Middle frontal gyrus (tissue), 1 donor: ENCODE measurements around the gene THEM4.

ENCODE experiments used
- DNase-seq: peaks from one replicate; pipeline ENCODE4 v3.0.0-alpha.2; 2015; ENCODE audit warnings: low spot score; ENCODE audit errors: extremely low spot score

THEM4 gene

GRCh38 chr1:151909167-151910149 lies at the start of gene THEM4:
TSS of gene THEM4 (minus strand) at chr1:151909511. CDS start at chr1:151909458, 53 bp downstream.
- peak; percentile 85 for DNase-seq

GRCh38 chr1:151958959-151959358 lies 49.6 kb upstream of the THEM4 start:
- no peak for DNase-seq

- no peak for DNase-seq
These were observed 47.7 kb upstream of the THEM4 start for GRCh38 chr1:151956957-151957497.

GRCh38 chr1:151953409-151954094 lies 44.2 kb upstream of the THEM4 start:
- no peak for DNase-seq

GRCh38 chr1:151952811-151953210 lies 43.5 kb upstream of the THEM4 start:
- DNase-seq: no peak

- no peak for DNase-seq
These were observed 40.3 kb upstream of the THEM4 start for GRCh38 chr1:151949371-151950193.

GRCh38 chr1:151948506-151948905 lies 39.2 kb upstream of the THEM4 start:
- no peak for DNase-seq

GRCh38 chr1:151947140-151947539 lies 37.8 kb upstream of the THEM4 start:
- DNase-seq: no peak

- no peak for DNase-seq
These were observed 36.7 kb upstream of the THEM4 start for GRCh38 chr1:151945725-151946722.

GRCh38 chr1:151944857-151945575 lies 35.7 kb upstream of the THEM4 start:
- no peak for DNase-seq

GRCh38 chr1:151944126-151944856 lies 35.0 kb upstream of the THEM4 start:
- DNase-seq: no peak

GRCh38 chr1:151943591-151943990 lies 34.3 kb upstream of the THEM4 start:
- no peak for DNase-seq

GRCh38 chr1:151942882-151943281 lies 33.6 kb upstream of the THEM4 start:
- DNase-seq: no peak

- no peak for DNase-seq
These were observed 31.2 kb upstream of the THEM4 start for GRCh38 chr1:151940541-151940940.

GRCh38 chr1:151939779-151940178 lies 30.5 kb upstream of the THEM4 start:
- DNase-seq: no peak

GRCh38 chr1:151939141-151939540 lies 29.8 kb upstream of the THEM4 start:
- DNase-seq: no peak

- DNase-seq: no peak
These were observed 27.3 kb upstream of the THEM4 start for GRCh38 chr1:151936653-151937052.

- no peak for DNase-seq
These were observed 26.7 kb upstream of the THEM4 start for GRCh38 chr1:151935894-151936602.
